ENCODE measurements around the gene PHKG1.
A peak's percentile ranks its signal among the peaks of the same experiment; 100 is the strongest.
"Not testable (repeated sequence)": the region's sequence is repeated elsewhere in the genome, so short reads cannot be mapped to it uniquely, and the experiment has no call there.

Gene PHKG1

GRCh38 chr7:56092789-56093531 lies at the start of gene PHKG1:
TSS of gene PHKG1 (minus strand) at chr7:56092952. CDS start at chr7:56088941, 4,011 bp downstream.
- DNase-seq (ENCODE audit: low spot score) = peak; percentile 94

GRCh38 chr7:56131062-56131461 lies 38.3 kb upstream of the PHKG1 start:
- not testable (repeated sequence) for DNase-seq (ENCODE audit: low spot score)

- no peak for DNase-seq (ENCODE audit: low spot score)
These were observed 34.7 kb upstream of the PHKG1 start for GRCh38 chr7:56127241-56127975.

GRCh38 chr7:56125831-56126230 lies 33.1 kb upstream of the PHKG1 start:
- DNase-seq (ENCODE audit: low spot score) = no peak

- no peak for DNase-seq (ENCODE audit: low spot score)
These were observed 32.2 kb upstream of the PHKG1 start for GRCh38 chr7:56124981-56125380.

GRCh38 chr7:56121440-56121839 lies 28.7 kb upstream of the PHKG1 start:
- DNase-seq (ENCODE audit: low spot score) = no peak

- DNase-seq (ENCODE audit: low spot score) = no peak
These were observed 23.2 kb upstream of the PHKG1 start, which contains the start of gene NUPR2 for GRCh38 chr7:56115852-56116538. TSS of gene NUPR2 (minus strand) at chr7:56116417. CDS start at chr7:56116314, 103 bp downstream.

GRCh38 chr7:56112244-56112643 lies 19.5 kb upstream of the PHKG1 start:
- DNase-seq (ENCODE audit: low spot score) = not testable (repeated sequence)

- no peak for DNase-seq (ENCODE audit: low spot score)
These were observed 17.9 kb upstream of the PHKG1 start for GRCh38 chr7:56110611-56111010.

- DNase-seq (ENCODE audit: low spot score) = no peak
These were observed 15.2 kb upstream of the PHKG1 start for GRCh38 chr7:56107954-56108258.

GRCh38 chr7:56106108-56107073 lies 13.6 kb upstream of the PHKG1 start, which contains the start of gene CHCHD2:
TSS of gene CHCHD2 (minus strand) at chr7:56106476. CDS start at chr7:56106413, 63 bp downstream.
- peak; percentile 98 for DNase-seq (ENCODE audit: low spot score)

- DNase-seq (ENCODE audit: low spot score) = no peak
These were observed 12.8 kb upstream of the PHKG1 start for GRCh38 chr7:56105508-56105907.

GRCh38 chr7:56104138-56104537 lies 11.4 kb upstream of the PHKG1 start:
- DNase-seq (ENCODE audit: low spot score) = not testable (repeated sequence)

GRCh38 chr7:56099653-56100052 lies 6.9 kb upstream of the PHKG1 start:
- no peak for DNase-seq (ENCODE audit: low spot score)

- DNase-seq (ENCODE audit: low spot score) = not testable (repeated sequence)
These were observed 5.6 kb upstream of the PHKG1 start for GRCh38 chr7:56098187-56099008.

- peak; percentile 85 for DNase-seq (ENCODE audit: low spot score)
These were observed 4.9 kb upstream of the PHKG1 start for GRCh38 chr7:56097700-56098099.

GRCh38 chr7:56092388-56092787 lies 364 bp downstream of the PHKG1 start:
- not testable (repeated sequence) for DNase-seq (ENCODE audit: low spot score)

GRCh38 chr7:56091591-56091990 lies 1.2 kb downstream of the PHKG1 start:
- DNase-seq (ENCODE audit: low spot score) = no peak

GRCh38 chr7:56087445-56087844 lies 5.3 kb downstream of the PHKG1 start:
- no peak for DNase-seq (ENCODE audit: low spot score)

GRCh38 chr7:56086761-56087160 lies 6.0 kb downstream of the PHKG1 start:
- DNase-seq (ENCODE audit: low spot score) = no peak

Measured in AG08395 (cell line).